Keratinocyte (primary cell): ENCODE measurements around the gene ENPP1. TPM values are rescaled to one million over a fixed set of nuclear protein-coding genes. Genes with fewer than 3 reads are reported as not detected.

Experiments
- DNase-seq: peaks from one replicate; pipeline ENCODE4 v3.0.0-alpha.2; 2011; ENCODE audit warnings: low read depth, missing footprints, low spot score
- FAIRE-seq: peaks from 2 replicates; lab custom pipeline; 2011; peaks lifted over from hg19 to GRCh38; lab: Jason Lieb, UNC
- H2AFZ ChIP-seq: 2 replicates; pipeline ENCODE4 v1.6.0; 2012; ENCODE audit warnings: low read length, control low read depth, inconsistent platforms; ENCODE audit not compliant: control insufficient read depth
- H3K27ac ChIP-seq: 2 replicates; pipeline ENCODE4 v1.5.1; 2011; ENCODE audit warnings: low read length; ENCODE audit not compliant: control insufficient read depth, insufficient read depth
- H3K27me3 ChIP-seq: 3 replicates; pipeline ENCODE4 v1.6.0; 2011; ENCODE audit warnings: low read length; ENCODE audit not compliant: control insufficient read depth, insufficient read depth; ENCODE audit errors: extremely low read depth
- H3K36me3 ChIP-seq, 2 experiments: 2 replicates in 1 of 2; 3 replicates in 1 of 2; pipeline ENCODE4 v1.5.1; 2011; ENCODE audit warnings: low read length in 2 of 2, mild to moderate bottlenecking in 1 of 2; ENCODE audit not compliant: control insufficient read depth in 2 of 2, insufficient read depth in 2 of 2; ENCODE audit errors: extremely low read depth in 1 of 2
- H3K4me1 ChIP-seq: 3 replicates; pipeline ENCODE4 v1.5.1; 2011; ENCODE audit warnings: low read length; ENCODE audit not compliant: control insufficient read depth, insufficient read depth; ENCODE audit errors: extremely low read depth
- H3K4me2 ChIP-seq: 3 replicates; pipeline ENCODE4 v1.6.0; 2011; ENCODE audit warnings: low read depth, low read length; ENCODE audit not compliant: control insufficient read depth, insufficient read depth; ENCODE audit errors: extremely low read depth
- H3K4me3 ChIP-seq, 3 experiments: fragments of 200-600 bp in 1 of 3; sonication (generic) in 1 of 3; 2 replicates in 2 of 3; 3 replicates in 1 of 3; pipeline ENCODE4 v1.5.1; 2011 to 2016; ENCODE audit warnings: low read length in 3 of 3, mild to moderate bottlenecking in 3 of 3, control low read depth in 2 of 3, inconsistent platforms in 1 of 3, low read depth in 1 of 3, mixed read lengths in 1 of 3, mixed run types in 1 of 3, moderate library complexity in 1 of 3; ENCODE audit not compliant: control insufficient read depth in 2 of 3, insufficient read depth in 2 of 3; ENCODE audit errors: extremely low read depth in 1 of 3
- H3K79me2 ChIP-seq: 2 replicates; pipeline ENCODE4 v1.6.0; 2012; ENCODE audit warnings: low read length; ENCODE audit not compliant: control insufficient read depth, insufficient read depth
- H3K9ac ChIP-seq: 3 replicates; pipeline ENCODE4 v1.6.0; 2011; ENCODE audit warnings: low read length; ENCODE audit not compliant: control insufficient read depth, insufficient read depth; ENCODE audit errors: extremely low read depth
- H3K9me1 ChIP-seq: 3 replicates; pipeline ENCODE4 v1.6.0; 2011; ENCODE audit warnings: low read length; ENCODE audit not compliant: control insufficient read depth, insufficient read depth; ENCODE audit errors: extremely low read depth
- H3K9me3 ChIP-seq: 2 replicates; pipeline ENCODE4 v1.5.1; 2012; ENCODE audit warnings: low read depth, low read length; ENCODE audit not compliant: control insufficient read depth
- H4K20me1 ChIP-seq: 3 replicates; pipeline ENCODE4 v1.6.0; 2011; ENCODE audit warnings: low read length; ENCODE audit not compliant: control insufficient read depth, insufficient read depth; ENCODE audit errors: extremely low read depth
- CTCF ChIP-seq, 3 experiments: IDR thresholded peaks in 1 of 3; conservative IDR thresholded peaks in 1 of 3; optimal IDR thresholded peaks in 1 of 3; 2 replicates in 2 of 3; 3 replicates in 1 of 3; pipeline versions ENCODE3 to v1.5.1; 2011; ENCODE audit warnings: low read length in 3 of 3, mild to moderate bottlenecking in 3 of 3, moderate library complexity in 2 of 3, control low read depth in 1 of 3, inconsistent platforms in 1 of 3; ENCODE audit not compliant: insufficient read depth in 2 of 3; ENCODE audit errors: extremely low read depth in 1 of 3
- EZH2 ChIP-seq: IDR thresholded peaks from one replicate; pipeline ENCODE4 v1.6.1; 2012; ENCODE audit warnings: inconsistent platforms, mild to moderate bottlenecking, low read length, moderate library complexity
- dilution Hi-C: fragments of 300-500 bp; cut with MboI; formaldehyde crosslinking; loops from one replicate; pipeline ENCODE4 v1.7.0; 2020; ENCODE audit warnings: low sequenced_read_pairs; ENCODE audit not compliant: extremely low pct_ligation_motif_present
- polyA minus RNA-seq, 3 experiments: library from RNA; depleted of rRNA, polyadenylated mRNA; stranded (reverse); fragments of >200 nt; gene quantifications; 1 replicate in 1 of 3; 2 replicates in 1 of 3; 3 replicates in 1 of 3; pipeline ENCODE4 v1.2.3, GENCODE V29; 2011
- polyA plus RNA-seq, 5 experiments: library from polyadenylated mRNA; depleted of rRNA in 3 of 5; stranded (reverse) in 3 of 5; stranded (forward) in 1 of 5; unstranded in 1 of 5; fragments of >200 nt; gene quantifications; 1 replicate in 1 of 5; 2 replicates in 3 of 5; 3 replicates in 1 of 5; pipeline versions ENCODE4 v1.2.1 to v1.2.3, GENCODE V29; 2011 to 2012; ENCODE audit warnings: missing spikeins in 2 of 5, low read depth in 1 of 5, low replicate concordance in 1 of 5

ENPP1 gene
- polyA plus RNA-seq (0.22 to 0.34 TPM (median 0.22 TPM) in 3 replicates), polyA minus RNA-seq (0.23 to 1.6 TPM (median 0.46 TPM) in 3 replicates)
- 0.26 TPM for polyA plus RNA-seq (2011; ENCODE audit: low read depth)
- polyA plus RNA-seq (2011; cell fraction: cytosol; rRNA removed): 0.10 and 0.36 TPM in 2 replicates
- 0.48 and 0.76 TPM in 2 replicates for polyA plus RNA-seq (2011; cell fraction: nucleus; rRNA removed)
- 0.11 and 0.17 TPM in 2 replicates for polyA plus RNA-seq (2012; ENCODE audit: low replicate concordance)
- polyA minus RNA-seq (2011; cell fraction: cytosol; rRNA and poly(A)+ RNA removed): not detected
- polyA minus RNA-seq (2011; cell fraction: nucleus; rRNA and poly(A)+ RNA removed): 0.53 and 1.1 TPM in 2 replicates

GRCh38 chr6:131807644-131808459, at the start of gene ENPP1:
Gene ENPP1, plus strand, starts transcription at chr6:131808020. Its CDS starts 16 bp downstream, at chr6:131808036.
- no peak within 1 kb of the TSS for H3K9ac ChIP-seq
- dilution Hi-C loops: no loop called here
- H3K27ac ChIP-seq: no peak within 1 kb of the TSS
- H3K36me3 ChIP-seq: no peaks in the 10 kb centered on the region
- TF ChIP-seq CTCF (optimal IDR thresholded peaks at IDR 0.05 in 1 of 3, IDR thresholded peaks at IDR 0.05 in 1 of 3, conservative IDR thresholded peaks at IDR 0.05 in 1 of 3; ENCODE audit: extremely low read depth in 1 of 3, insufficient read depth in 2 of 3, low read length in 3 of 3): peak in 1 of 3 experiments; percentile 15
- no peak for TF ChIP-seq EZH2
- H3K4me3 ChIP-seq: peak within 1 kb of the TSS; percentile 41 to 68 (median 65)
- no peaks in the 10 kb centered on the region for H3K79me2 ChIP-seq
- no peak for DNase-seq
- peak within 1 kb of the TSS; percentile 40 for H2AFZ ChIP-seq
- H4K20me1 ChIP-seq: no peaks in the 10 kb centered on the region
- H3K4me1 ChIP-seq: peaks cover 8% of the 10 kb centered on the region
- no peaks in the 10 kb centered on the region for H3K9me3 ChIP-seq
- peak within 1 kb of the TSS; percentile 77 for H3K4me2 ChIP-seq
- no peak for FAIRE-seq
- H3K27me3 ChIP-seq: peaks cover 29% of the 10 kb centered on the region
- no peaks in the 10 kb centered on the region for H3K9me1 ChIP-seq

- H3K27me3 ChIP-seq: no peaks in the 10 kb centered on the region
- no peak overlapping the region for H3K27ac ChIP-seq
- H3K36me3 ChIP-seq: no peaks in the 10 kb centered on the region
- DNase-seq (no peak), FAIRE-seq (no peak)
- H3K9ac ChIP-seq: no peak overlapping the region
- peaks cover 4% of the 10 kb centered on the region for H3K4me1 ChIP-seq
- H3K9me1 ChIP-seq: no peaks in the 10 kb centered on the region
- dilution Hi-C loops: no loop called here
- TF ChIP-seq CTCF (optimal IDR thresholded peaks at IDR 0.05 in 1 of 3, IDR thresholded peaks at IDR 0.05 in 1 of 3, conservative IDR thresholded peaks at IDR 0.05 in 1 of 3; ENCODE audit: extremely low read depth in 1 of 3, insufficient read depth in 2 of 3, low read length in 3 of 3): no peak
- no peak for TF ChIP-seq EZH2
- no peaks in the 10 kb centered on the region for H3K79me2 ChIP-seq
- no peak overlapping the region for H2AFZ ChIP-seq
- no peaks in the 10 kb centered on the region for H4K20me1 ChIP-seq
- no peak overlapping the region for H3K4me2 ChIP-seq
- no peak overlapping the region for H3K4me3 ChIP-seq
- H3K9me3 ChIP-seq: no peaks in the 10 kb centered on the region
Observed at GRCh38 chr6:131758920-131759319, 48.9 kb upstream of the ENPP1 start.
